Neural crest cell (in vitro differentiated cells): ENCODE measurements around the gene CAPRIN1. TPM values are rescaled to one million over a fixed set of nuclear protein-coding genes. Genes with fewer than 3 reads are reported as not detected.
"Not testable (repeated sequence)": the region's sequence is repeated elsewhere in the genome, so short reads cannot be mapped to it uniquely, and the experiment has no call there.

Experiments used
- DNase-seq: peaks from one replicate; pipeline ENCODE4 v3.0.0; 2021; ENCODE audit warnings: low read depth, mixed read lengths, low spot score
- H3K27ac Mint-ChIP-seq: one replicate; pipeline ENCODE4 v1.8.0; 2021; ENCODE audit warnings: mild to moderate bottlenecking, mixed read lengths; ENCODE audit not compliant: unreplicated experiment
- H3K27me3 Mint-ChIP-seq: 2 replicates; pipeline ENCODE4 v1.8.0; 2021; ENCODE audit warnings: low read depth, mild to moderate bottlenecking, mixed read lengths
- H3K36me3 Mint-ChIP-seq: 2 replicates; pipeline ENCODE4 v1.8.0; 2021; ENCODE audit warnings: low read depth, mild to moderate bottlenecking, mixed read lengths
- H3K4me1 Mint-ChIP-seq: 2 replicates; pipeline ENCODE4 v1.8.0; 2021; ENCODE audit warnings: mixed read lengths
- H3K4me3 Mint-ChIP-seq: one replicate; pipeline ENCODE4 v1.8.0; 2021; ENCODE audit warnings: mild to moderate bottlenecking, mixed read lengths
- H3K9me3 Mint-ChIP-seq: 2 replicates; pipeline ENCODE4 v1.8.0; 2021; ENCODE audit warnings: mixed read lengths
- CTCF ChIP-seq: fragments of 200-600 bp; sonication (generic); conservative IDR thresholded peaks from 2 replicates; pipeline ENCODE4 v1.5.0; 2021; ENCODE audit warnings: antibody characterized with exemption, mild to moderate bottlenecking
- total RNA-seq: library from RNA; stranded (reverse); gene quantifications from 2 replicates; pipeline ENCODE4 v1.2.1, GENCODE V29; 2021

CAPRIN1 gene
- total RNA-seq, 1 donor from 2014 or later, result 383 TPM

- Mint-ChIP-seq H3K4me1 (peaks cover 41% of the 10 kb centered on the region), H3K9me3 (no peaks in the 10 kb centered on the region), H3K27me3 (no peaks in the 10 kb centered on the region), H3K27ac (peak overlapping the region; percentile 99), H3K4me3 (peak overlapping the region; percentile 99), H3K36me3 (peaks cover 16% of the 10 kb centered on the region)
- no peak for TF ChIP-seq CTCF
- peak; percentile 22 for DNase-seq
Measured at GRCh38 chr11:34052608-34053160, 1.2 kb downstream of the CAPRIN1 start.

DNA sequence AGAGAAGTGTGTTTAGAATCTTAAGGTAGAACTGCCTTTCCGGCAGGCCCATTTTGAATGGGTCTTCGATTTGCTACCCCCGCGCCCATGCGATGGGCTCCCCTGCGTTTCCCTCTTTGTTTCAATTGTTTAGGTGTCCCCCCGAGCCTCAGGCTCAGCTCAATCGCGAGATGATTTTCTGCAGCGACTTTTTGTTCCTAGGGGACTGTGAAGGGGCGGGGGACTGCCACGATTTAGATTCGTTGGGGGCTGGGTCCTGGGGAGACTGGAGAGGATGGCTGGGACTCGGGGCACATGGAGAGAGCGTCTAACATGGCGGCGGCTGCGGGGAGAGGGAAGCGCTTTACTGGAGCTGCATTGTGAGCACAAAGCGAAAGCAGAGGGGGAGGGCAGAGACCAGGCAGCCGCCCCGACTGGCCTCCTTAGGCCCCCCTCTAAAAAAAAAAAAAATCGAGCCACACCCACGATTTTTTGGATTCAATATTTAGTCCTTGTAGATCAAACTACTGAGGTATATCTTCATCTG lies 1.7 kb downstream of the CAPRIN1 start:
- Mint-ChIP-seq H3K36me3 (peaks cover 16% of the 10 kb centered on the region), H3K4me1 (peaks cover 41% of the 10 kb centered on the region), H3K27me3 (no peaks in the 10 kb centered on the region), H3K4me3 (peak overlapping the region; percentile 99), H3K27ac (peak overlapping the region; percentile 99), H3K9me3 (no peaks in the 10 kb centered on the region)
- TF ChIP-seq CTCF, result no peak
- DNase-seq, result peak; percentile 49

DNA sequence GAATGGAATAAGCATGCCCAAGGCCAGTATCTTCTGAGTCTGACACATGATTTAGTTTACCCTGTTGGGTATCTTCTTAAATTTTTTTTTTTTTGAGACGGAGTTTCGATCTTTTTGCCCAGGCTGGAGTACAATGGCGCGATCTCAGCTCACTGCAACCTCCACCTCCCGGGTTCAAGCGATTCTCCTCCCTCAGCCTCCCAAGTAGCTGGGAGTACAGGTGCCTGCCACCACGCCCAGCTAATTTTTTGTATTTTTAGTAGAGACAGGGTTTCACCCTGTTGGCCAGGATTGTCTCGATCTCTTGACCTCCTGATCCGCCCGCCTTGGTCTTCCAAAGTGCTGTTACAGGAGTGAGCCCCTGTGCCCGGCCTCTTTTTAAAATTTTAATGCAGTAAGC lies 2.8 kb downstream of the CAPRIN1 start:
- H3K4me3 Mint-ChIP-seq, result peak overlapping the region; percentile 99
- not testable (repeated sequence) for H3K27ac Mint-ChIP-seq, DNase-seq, H3K9me3 Mint-ChIP-seq, H3K27me3 Mint-ChIP-seq
- peaks cover 20% of the 10 kb centered on the region for H3K36me3 Mint-ChIP-seq
- peaks cover 50% of the 10 kb centered on the region for H3K4me1 Mint-ChIP-seq

- H3K9me3 Mint-ChIP-seq, result no peaks in the 10 kb centered on the region
- peak overlapping the region; percentile 99 for H3K4me3 Mint-ChIP-seq
- peaks cover 48% of the 10 kb centered on the region for H3K4me1 Mint-ChIP-seq
- no peaks in the 10 kb centered on the region for H3K27me3 Mint-ChIP-seq
- no peak for DNase-seq
- no peak for TF ChIP-seq CTCF
- H3K36me3 Mint-ChIP-seq, result peaks cover 23% of the 10 kb centered on the region
- no peak overlapping the region for H3K27ac Mint-ChIP-seq
Measured at GRCh38 chr11:34055218-34056000, 3.9 kb downstream of the CAPRIN1 start.

- Mint-ChIP-seq H3K9me3 (no peaks in the 10 kb centered on the region), H3K27me3 (no peaks in the 10 kb centered on the region), H3K36me3 (peaks cover 23% of the 10 kb centered on the region), H3K4me3 (peak overlapping the region; percentile 29), H3K27ac (no peak overlapping the region), H3K4me1 (peaks cover 41% of the 10 kb centered on the region)
- no peak for DNase-seq
- no peak for TF ChIP-seq CTCF
Measured at GRCh38 chr11:34056672-34057071, 5.1 kb downstream of the CAPRIN1 start.
